Neuronal stem cell (in vitro differentiated cells): ENCODE data around the gene ZNF547.

Experiments used
- DNase-seq: peaks from one replicate; pipeline ENCODE4 v3.0.0-alpha.2; 2013; ENCODE audit warnings: low spot score
- H2AFZ ChIP-seq: one replicate; pipeline ENCODE4 v1.6.1; 2013; ENCODE audit warnings: mild to moderate bottlenecking, low read length, inconsistent platforms
- H2AK5ac ChIP-seq: 2 replicates; pipeline ENCODE4 v1.6.1; 2013; ENCODE audit warnings: low read depth, mild to moderate bottlenecking, inconsistent platforms, low read length, moderate library complexity, mixed read lengths
- H2BK120ac ChIP-seq: 2 replicates; pipeline ENCODE4 v1.6.1; 2013; ENCODE audit warnings: low read depth, mild to moderate bottlenecking, inconsistent platforms, low read length, moderate library complexity, mixed read lengths
- H2BK12ac ChIP-seq: one replicate; pipeline ENCODE4 v1.6.1; 2013; ENCODE audit warnings: low read length, inconsistent platforms
- H2BK15ac ChIP-seq: 2 replicates; pipeline ENCODE4 v1.6.1; 2013; ENCODE audit warnings: mild to moderate bottlenecking, low read length, inconsistent platforms, mixed read lengths
- H2BK5ac ChIP-seq: one replicate; pipeline ENCODE4 v1.6.1; 2013; ENCODE audit warnings: inconsistent platforms, mild to moderate bottlenecking, low read length, moderate library complexity
- H3K14ac ChIP-seq: one replicate; pipeline ENCODE4 v1.6.1; 2013; ENCODE audit warnings: low read length, inconsistent platforms
- H3K18ac ChIP-seq: 2 replicates; pipeline ENCODE4 v1.6.1; 2013; ENCODE audit warnings: low read length, inconsistent platforms
- H3K23ac ChIP-seq: 2 replicates; pipeline ENCODE4 v1.6.1; 2013; ENCODE audit warnings: low read depth, mild to moderate bottlenecking, mixed read lengths, low read length, inconsistent platforms; ENCODE audit not compliant: poor library complexity
- H3K27ac ChIP-seq: replicated peaks from 3 replicates; pipeline ENCODE4 v1.5.1; 2013; ENCODE audit warnings: low read length, inconsistent platforms
- H3K27me3 ChIP-seq, 3 experiments: 2 replicates each; pipeline ENCODE4 v1.6.1; 2013; ENCODE audit warnings: low read length in 3 of 3, mild to moderate bottlenecking in 2 of 3, inconsistent platforms in 1 of 3, low read depth in 1 of 3, mixed read lengths in 1 of 3, moderate library complexity in 1 of 3; ENCODE audit not compliant: control insufficient read depth in 3 of 3, insufficient read depth in 3 of 3
- H3K36me3 ChIP-seq, 2 donors: replicated peaks in 1 of 2; 2 replicates each; pipeline ENCODE4 v1.6.1; 2013; ENCODE audit warnings: low read length in 2 of 2; ENCODE audit not compliant: control insufficient read depth in 2 of 2, insufficient read depth in 2 of 2
- H3K4ac ChIP-seq: 2 replicates; pipeline ENCODE4 v1.6.1; 2013; ENCODE audit warnings: inconsistent platforms, mild to moderate bottlenecking, low read length, moderate library complexity
- H3K4me1 ChIP-seq, 2 donors: 1 replicate in 1 of 2; 2 replicates in 1 of 2; pipeline ENCODE4 v1.6.1; 2013; ENCODE audit warnings: low read length in 2 of 2, low read depth in 1 of 2; ENCODE audit not compliant: control insufficient read depth in 2 of 2, insufficient read depth in 1 of 2
- H3K4me2 ChIP-seq: one replicate; pipeline ENCODE4 v1.6.1; 2013; ENCODE audit warnings: mild to moderate bottlenecking, low read length, inconsistent platforms; ENCODE audit not compliant: insufficient read depth, poor library complexity, severe bottlenecking
- H3K4me3 ChIP-seq, 2 donors: 2 replicates each; pipeline ENCODE4 v1.5.1; 2013; ENCODE audit warnings: low read length in 2 of 2, mild to moderate bottlenecking in 2 of 2, inconsistent platforms in 1 of 2, moderate library complexity in 1 of 2
- H3K79me1 ChIP-seq: one replicate; pipeline ENCODE4 v1.6.1; 2013; ENCODE audit warnings: low read depth, mild to moderate bottlenecking, inconsistent platforms, low read length, moderate library complexity
- H3K9ac ChIP-seq: one replicate; pipeline ENCODE4 v1.6.1; 2013; ENCODE audit warnings: mild to moderate bottlenecking, low read depth, low read length, inconsistent platforms; ENCODE audit not compliant: poor library complexity
- H3K9me3 ChIP-seq, 2 donors: replicated peaks in 1 of 2; 2 replicates each; pipeline versions ENCODE3 to v1.6.1; 2013; ENCODE audit warnings: low read length in 2 of 2, mild to moderate bottlenecking in 2 of 2, inconsistent platforms in 1 of 2, low read depth in 1 of 2, mixed read lengths in 1 of 2, moderate library complexity in 1 of 2; ENCODE audit not compliant: control insufficient read depth in 2 of 2, insufficient read depth in 1 of 2
- H4K8ac ChIP-seq: one replicate; pipeline ENCODE4 v1.6.1; 2013; ENCODE audit warnings: low read depth, mild to moderate bottlenecking, inconsistent platforms, low read length, moderate library complexity
- H4K91ac ChIP-seq: one replicate; pipeline ENCODE4 v1.6.1; 2013; ENCODE audit warnings: low read length, low read depth, mild to moderate bottlenecking, inconsistent platforms; ENCODE audit not compliant: poor library complexity
- WGBS, 2 donors: extraction: QIAGEN DNeasy Blood & Tissue Kit; methylation state at CpG; one replicate each; pipeline ENCODE4 v1.1.7; 2013; ENCODE audit warnings: missing lambda C conversion rate in 2 of 2, mixed read lengths in 1 of 2; ENCODE audit not compliant: insufficient read length in 2 of 2, insufficient replicate concordance in 1 of 2; ENCODE audit errors: extremely low coverage in 2 of 2; 5-methylcytosine and 5-hydroxymethylcytosine counted together

ZNF547 gene

GRCh38 chr19:57348136-57348535, 15.2 kb upstream of the ZNF547 start:
- Histone ChIP-seq H4K8ac (no peak overlapping the region), H3K9me3 (no peaks in the 10 kb centered on the region), H2BK15ac (no peak overlapping the region), H2AFZ (no peak overlapping the region), H2BK12ac (no peak overlapping the region), H3K9ac (no peak overlapping the region), H3K79me1 (peaks cover 7% of the 10 kb centered on the region), H3K27ac (no peak overlapping the region), H3K23ac (no peak overlapping the region), H3K4me1 (peaks cover 0 to 5% of the 10 kb centered on the region in 2 donors), H3K18ac (no peak overlapping the region), H2BK5ac (no peak overlapping the region), H2AK5ac (no peak overlapping the region), H3K4me3 (no peak overlapping the region), H4K91ac (no peak overlapping the region), H3K4ac (no peak overlapping the region), H3K4me2 (no peak overlapping the region), H3K36me3 (peaks cover 0 to 7% of the 10 kb centered on the region in 2 donors), H3K14ac (no peak overlapping the region), H3K27me3 (peaks cover 0 to 5% (median 0%) of the 10 kb centered on the region in 3 experiments), H2BK120ac (no peak overlapping the region)
- no peak for DNase-seq
- WGBS, 2 donors: no CpG with 5 or more reads among the region's 3 CpGs

DNA sequence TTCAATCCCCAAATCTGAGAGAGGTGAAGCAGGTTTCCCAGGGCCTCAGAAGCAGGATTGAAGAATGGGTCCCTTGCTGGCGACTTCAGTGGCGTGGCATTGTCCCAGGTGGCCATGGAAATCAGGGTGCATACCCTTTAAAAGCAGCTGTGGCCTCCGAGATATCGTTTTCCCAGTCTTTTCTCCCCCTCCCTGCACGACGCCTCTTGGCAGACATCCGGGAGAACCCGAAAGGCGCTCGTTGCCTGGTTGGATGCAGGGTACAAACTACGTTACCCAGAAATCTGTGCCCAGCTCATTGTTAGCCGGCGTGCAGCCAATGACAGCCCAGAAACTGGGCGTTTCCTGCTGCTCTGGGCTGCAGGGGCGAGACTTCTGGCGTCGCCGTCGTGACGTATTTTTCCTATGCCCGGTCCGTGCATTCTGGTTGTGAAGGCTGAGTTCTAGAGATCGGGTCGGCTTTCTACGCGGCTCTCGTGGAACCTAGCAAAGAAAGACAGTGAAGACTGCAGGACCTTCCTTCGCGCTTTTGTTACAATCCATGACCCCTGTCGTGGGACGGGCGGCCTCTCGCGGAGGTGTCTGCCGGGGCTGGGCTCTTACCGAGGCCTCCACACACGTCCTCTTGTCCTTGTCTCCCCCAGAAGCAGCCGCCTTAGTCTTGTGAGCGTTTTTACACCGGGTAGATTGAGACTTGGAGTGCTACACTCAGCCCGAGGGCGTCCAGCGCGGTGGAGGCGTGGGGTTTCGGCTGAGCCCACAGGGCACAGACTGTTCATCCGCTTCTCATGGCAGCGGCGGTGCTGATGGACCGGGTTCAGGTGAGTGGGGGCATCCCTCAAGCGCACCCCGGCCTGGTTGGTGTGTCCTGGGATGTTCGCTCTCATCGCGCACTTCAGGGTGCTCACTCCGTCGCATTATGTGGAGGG, 12.2 kb upstream of the ZNF547 start, which contains the start of gene ZNF304:
Gene ZNF304 (plus strand): TSS at position 395 of the 929 bp plus-strand sequence. CDS start 394 bp downstream, at position 789.
- Histone ChIP-seq H3K9me3 (no peaks in the 10 kb centered on the region), H3K4ac (no peak within 1 kb of the TSS), H3K27ac (no peak within 1 kb of the TSS), H3K27me3 (no peaks in the 10 kb centered on the region), H3K4me1 (peaks cover 0 to 5% of the 10 kb centered on the region in 2 donors), H3K4me3 (peak within 1 kb of the TSS; percentile 92 to 93), H3K36me3 (peaks cover 15 to 38% of the 10 kb centered on the region in 2 donors), H2BK12ac (no peak within 1 kb of the TSS), H2BK5ac (no peak within 1 kb of the TSS), H2BK15ac (no peak within 1 kb of the TSS), H4K91ac (no peak within 1 kb of the TSS), H3K79me1 (peaks cover 7% of the 10 kb centered on the region), H2AK5ac (peak within 1 kb of the TSS; percentile 82), H2BK120ac (no peak within 1 kb of the TSS), H4K8ac (peak within 1 kb of the TSS; percentile 19), H3K4me2 (peak within 1 kb of the TSS; percentile 97), H3K9ac (peak within 1 kb of the TSS; percentile 97), H3K23ac (peak within 1 kb of the TSS; percentile 38), H3K18ac (peak within 1 kb of the TSS; percentile 3), H3K14ac (peak within 1 kb of the TSS; percentile 11), H2AFZ (peak within 1 kb of the TSS; percentile 88)
- no CpG with 5 or more reads among the region's 57 CpGs for WGBS, 2 donors
- peak; percentile 90 for DNase-seq

GRCh38 chr19:57351867-57352266, 11.5 kb upstream of the ZNF547 start:
- peak overlapping the region; percentile 82 for H2AK5ac ChIP-seq
- peak overlapping the region; percentile 97 for H3K4me2 ChIP-seq
- H2AFZ ChIP-seq: peak overlapping the region; percentile 88
- peaks cover 7% of the 10 kb centered on the region for H3K79me1 ChIP-seq
- no peak overlapping the region for H3K14ac ChIP-seq
- H3K4me1 ChIP-seq: peaks cover 0 to 5% of the 10 kb centered on the region in 2 donors
- H3K18ac ChIP-seq: no peak overlapping the region
- no peak overlapping the region for H4K8ac ChIP-seq
- no peaks in the 10 kb centered on the region for H3K27me3 ChIP-seq
- H2BK120ac ChIP-seq: no peak overlapping the region
- H2BK15ac ChIP-seq: no peak overlapping the region
- H3K23ac ChIP-seq: peak overlapping the region; percentile 38
- H3K27ac ChIP-seq: no peak overlapping the region
- WGBS, 2 donors: no CpG with 5 or more reads among the region's 7 CpGs
- H3K9ac ChIP-seq: peak overlapping the region; percentile 97
- no peak overlapping the region for H2BK5ac ChIP-seq
- peak overlapping the region; percentile 92 to 93 for H3K4me3 ChIP-seq
- DNase-seq: no peak
- H4K91ac ChIP-seq: no peak overlapping the region
- peaks cover 22 to 45% of the 10 kb centered on the region in 2 donors for H3K36me3 ChIP-seq
- no peak overlapping the region for H3K4ac ChIP-seq
- no peaks in the 10 kb centered on the region for H3K9me3 ChIP-seq
- no peak overlapping the region for H2BK12ac ChIP-seq

DNA sequence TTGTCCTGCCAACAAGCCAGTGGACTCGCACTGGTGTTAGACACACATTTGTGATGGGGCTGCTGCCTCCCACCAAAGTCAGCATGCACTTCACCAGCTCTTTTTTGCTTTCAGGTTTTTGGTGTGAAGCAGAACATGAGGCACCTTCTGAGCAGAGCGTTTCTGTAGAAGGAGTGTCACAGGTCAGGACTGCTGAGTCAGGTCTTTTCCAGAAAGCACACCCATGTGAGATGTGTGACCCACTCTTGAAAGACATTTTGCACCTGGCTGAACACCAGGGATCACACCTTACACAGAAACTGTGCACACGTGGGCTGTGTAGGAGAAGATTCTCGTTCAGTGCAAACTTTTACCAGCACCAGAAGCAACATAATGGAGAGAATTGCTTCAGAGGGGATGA, 7.4 kb upstream of the ZNF547 start:
- H3K14ac ChIP-seq: no peak overlapping the region
- H3K4me1 ChIP-seq: peaks cover 0 to 5% of the 10 kb centered on the region in 2 donors
- H2BK120ac ChIP-seq: no peak overlapping the region
- H3K23ac ChIP-seq: no peak overlapping the region
- no peak overlapping the region for H4K91ac ChIP-seq
- H3K4me3 ChIP-seq: no peak overlapping the region
- H2BK12ac ChIP-seq: no peak overlapping the region
- no CpG with 5 or more reads among the region's 4 CpGs for WGBS, 2 donors
- H2AK5ac ChIP-seq: no peak overlapping the region
- no peak overlapping the region for H3K4ac ChIP-seq
- no peak for DNase-seq
- no peak overlapping the region for H3K18ac ChIP-seq
- no peak overlapping the region for H3K27ac ChIP-seq
- H3K9me3 ChIP-seq: no peaks in the 10 kb centered on the region
- H2BK15ac ChIP-seq: no peak overlapping the region
- H2BK5ac ChIP-seq: no peak overlapping the region
- H3K79me1 ChIP-seq: peaks cover 7% of the 10 kb centered on the region
- H3K9ac ChIP-seq: no peak overlapping the region
- H3K4me2 ChIP-seq: no peak overlapping the region
- no peaks in the 10 kb centered on the region for H3K27me3 ChIP-seq
- no peak overlapping the region for H4K8ac ChIP-seq
- no peak overlapping the region for H2AFZ ChIP-seq
- peaks cover 41 to 74% of the 10 kb centered on the region in 2 donors for H3K36me3 ChIP-seq
